ENCODE data around the gene GARIN5A.

DNA sequence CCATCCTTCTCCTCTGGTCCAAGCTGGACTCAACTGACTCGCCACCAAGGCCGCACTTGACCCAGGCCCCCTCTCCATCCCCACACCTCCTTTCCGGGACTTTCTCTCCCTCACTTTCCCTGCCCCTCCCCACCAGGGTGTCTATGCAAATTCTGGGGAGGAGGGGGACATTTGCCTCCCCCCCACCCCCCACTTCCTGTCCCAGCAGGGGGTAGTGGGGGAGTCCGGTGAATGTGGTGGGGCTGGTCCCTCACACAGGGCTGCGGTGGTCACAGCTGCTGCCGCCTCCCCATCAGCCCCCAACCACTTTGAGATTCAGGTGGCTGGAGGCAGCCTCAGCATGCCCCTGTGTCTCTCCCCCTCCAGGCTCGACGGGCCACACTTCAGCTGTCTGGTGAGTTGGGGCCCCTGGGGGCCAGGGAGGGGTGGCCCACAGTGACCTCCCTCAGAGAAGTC lies 57.0 kb downstream of the GARIN5A start:
- TF ChIP-seq, protein P1, sequence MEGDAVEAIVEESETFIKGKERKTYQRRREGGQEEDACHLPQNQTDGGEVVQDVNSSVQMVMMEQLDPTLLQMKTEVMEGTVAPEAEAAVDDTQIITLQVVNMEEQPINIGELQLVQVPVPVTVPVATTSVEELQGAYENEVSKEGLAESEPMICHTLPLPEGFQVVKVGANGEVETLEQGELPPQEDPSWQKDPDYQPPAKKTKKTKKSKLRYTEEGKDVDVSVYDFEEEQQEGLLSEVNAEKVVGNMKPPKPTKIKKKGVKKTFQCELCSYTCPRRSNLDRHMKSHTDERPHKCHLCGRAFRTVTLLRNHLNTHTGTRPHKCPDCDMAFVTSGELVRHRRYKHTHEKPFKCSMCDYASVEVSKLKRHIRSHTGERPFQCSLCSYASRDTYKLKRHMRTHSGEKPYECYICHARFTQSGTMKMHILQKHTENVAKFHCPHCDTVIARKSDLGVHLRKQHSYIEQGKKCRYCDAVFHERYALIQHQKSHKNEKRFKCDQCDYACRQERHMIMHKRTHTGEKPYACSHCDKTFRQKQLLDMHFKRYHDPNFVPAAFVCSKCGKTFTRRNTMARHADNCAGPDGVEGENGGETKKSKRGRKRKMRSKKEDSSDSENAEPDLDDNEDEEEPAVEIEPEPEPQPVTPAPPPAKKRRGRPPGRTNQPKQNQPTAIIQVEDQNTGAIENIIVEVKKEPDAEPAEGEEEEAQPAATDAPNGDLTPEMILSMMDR (IDR thresholded peaks at IDR 0.05), result no peak
- no peak for TF ChIP-seq POLR2A (IDR thresholded peaks at IDR 0.05; ENCODE audit: low read length)
- TF ChIP-seq HDAC2 (IDR thresholded peaks at IDR 0.05), result no peak
- TF ChIP-seq RFX5 (IDR thresholded peaks at IDR 0.05), result no peak
- TF ChIP-seq ZC3H11A (IDR thresholded peaks at IDR 0.05), result no peak
- no peak for TF ChIP-seq RAD21 (conservative IDR thresholded peaks at IDR 0.05 in 1 of 2, IDR thresholded peaks at IDR 0.05 in 1 of 2)
- no peak for TF ChIP-seq REST (IDR thresholded peaks at IDR 0.05)
- no peak for TF ChIP-seq MYC (IDR thresholded peaks at IDR 0.05; ENCODE audit: borderline replicate concordance, low read length)
